ENCODE measurements around the gene ZNF786. TPM values are rescaled to one million over a fixed set of nuclear protein-coding genes. Genes with fewer than 3 reads are reported as not detected.

The ZNF786 gene
- polyA plus RNA-seq, 3 donors: 0.84 to 2.6 (median 1.2) TPM

- Mint-ChIP-seq H3K36me3 (no peaks in the 10 kb centered on the region), H3K4me1 (no peaks in the 10 kb centered on the region), H3K4me3 (no peak overlapping the region), H3K9me3 (no peaks in the 10 kb centered on the region), H3K27me3 (ENCODE audit: low read depth in 3 of 3) (peaks cover 0 to 2% (median 2%) of the 10 kb centered on the region in 3 donors), H3K27ac (no peak overlapping the region)
- H2AFZ ChIP-seq (ENCODE audit: insufficient read depth, low read depth, low read length, poor library complexity, severe bottlenecking): no peak overlapping the region
- no peak overlapping the region for H3K9ac ChIP-seq (ENCODE audit: insufficient read depth, low read length, poor library complexity, severe bottlenecking)
- no peak overlapping the region for H3K4me3 ChIP-seq (replicated peaks in 1 of 3; ENCODE audit: low read depth in 2 of 3, low read length in 3 of 3)
- H3K27ac ChIP-seq (ENCODE audit: low read depth in 1 of 2, low read length in 2 of 2): no peak overlapping the region
- H3K4me2 ChIP-seq (replicated peaks; ENCODE audit: extremely low read depth, low read length, poor library complexity, severe bottlenecking): no peak overlapping the region
- no peaks in the 10 kb centered on the region for H3K27me3 ChIP-seq (ENCODE audit: control insufficient read depth in 2 of 2, insufficient read depth in 2 of 2, low read length in 2 of 2)
- H3K4me1 ChIP-seq (ENCODE audit: control insufficient read depth in 1 of 2, insufficient read depth in 2 of 2, low read length in 2 of 2): no peaks in the 10 kb centered on the region
- H3K9me3 ChIP-seq (replicated peaks in 1 of 2; ENCODE audit: control insufficient read depth in 1 of 2, insufficient read depth in 1 of 2, low read length in 2 of 2): no peaks in the 10 kb centered on the region
- H3K79me2 ChIP-seq (ENCODE audit: insufficient read depth, low read length): no peaks in the 10 kb centered on the region
- intact Hi-C loops (cut with micrococcal nuclease): no loop called here
- no peak for DNase-seq
- WGBS (ENCODE audit: insufficient coverage): 93% methylated on average over 2 of the region's 2 CpGs
- TF ChIP-seq CTCF (IDR thresholded peaks at IDR 0.05): no peak
- no peaks in the 10 kb centered on the region for H3K36me3 ChIP-seq (replicated peaks in 1 of 2; ENCODE audit: control insufficient read depth in 1 of 2, insufficient read depth in 2 of 2, low read length in 2 of 2)
- H4K20me1 ChIP-seq (ENCODE audit: insufficient read depth, low read length): no peaks in the 10 kb centered on the region
These were observed 10.3 kb upstream of the ZNF786 start for GRCh38 chr7:149100821-149101220.

GRCh38 chr7:149099058-149099457 is 8.5 kb upstream of the ZNF786 start:
- H3K27me3 ChIP-seq (ENCODE audit: control insufficient read depth in 2 of 2, insufficient read depth in 2 of 2, low read length in 2 of 2): no peaks in the 10 kb centered on the region
- no peak for DNase-seq
- no peaks in the 10 kb centered on the region for H3K36me3 ChIP-seq (replicated peaks in 1 of 2; ENCODE audit: control insufficient read depth in 1 of 2, insufficient read depth in 2 of 2, low read length in 2 of 2)
- H3K4me1 ChIP-seq (ENCODE audit: control insufficient read depth in 1 of 2, insufficient read depth in 2 of 2, low read length in 2 of 2): no peaks in the 10 kb centered on the region
- no peaks in the 10 kb centered on the region for H3K9me3 ChIP-seq (replicated peaks in 1 of 2; ENCODE audit: control insufficient read depth in 1 of 2, insufficient read depth in 1 of 2, low read length in 2 of 2)
- H3K4me3 ChIP-seq (replicated peaks in 1 of 3; ENCODE audit: low read depth in 2 of 3, low read length in 3 of 3): no peak overlapping the region
- 100% methylated on average over 4 of the region's 6 CpGs for WGBS (ENCODE audit: insufficient coverage)
- Mint-ChIP-seq H3K9me3 (no peaks in the 10 kb centered on the region), H3K36me3 (no peaks in the 10 kb centered on the region), H3K4me3 (no peak overlapping the region), H3K27ac (no peak overlapping the region), H3K4me1 (no peaks in the 10 kb centered on the region), H3K27me3 (ENCODE audit: low read depth in 3 of 3) (peaks cover 0 to 2% (median 2%) of the 10 kb centered on the region in 3 donors)
- H3K9ac ChIP-seq (ENCODE audit: insufficient read depth, low read length, poor library complexity, severe bottlenecking): no peak overlapping the region
- no peak overlapping the region for H3K27ac ChIP-seq (ENCODE audit: low read depth in 1 of 2, low read length in 2 of 2)
- H2AFZ ChIP-seq (ENCODE audit: insufficient read depth, low read depth, low read length, poor library complexity, severe bottlenecking): no peak overlapping the region
- no peak overlapping the region for H3K4me2 ChIP-seq (replicated peaks; ENCODE audit: extremely low read depth, low read length, poor library complexity, severe bottlenecking)
- intact Hi-C loops (cut with micrococcal nuclease): no loop called here
- no peaks in the 10 kb centered on the region for H3K79me2 ChIP-seq (ENCODE audit: insufficient read depth, low read length)
- TF ChIP-seq CTCF (IDR thresholded peaks at IDR 0.05): no peak
- H4K20me1 ChIP-seq (ENCODE audit: insufficient read depth, low read length): no peaks in the 10 kb centered on the region
